GM12874 (cell line): ENCODE measurements around the gene SPOPL.

Experiments used
- CTCF ChIP-seq: IDR thresholded peaks from 2 replicates; pipeline ENCODE4 v1.5.1; 2011; ENCODE audit warnings: low read depth, mild to moderate bottlenecking, control low read depth, low read length, moderate library complexity; ENCODE audit not compliant: insufficient read depth

The SPOPL gene

GRCh38 chr2:138596403-138596802, 94.8 kb downstream of the SPOPL start:
- no peak for TF ChIP-seq CTCF

DNA sequence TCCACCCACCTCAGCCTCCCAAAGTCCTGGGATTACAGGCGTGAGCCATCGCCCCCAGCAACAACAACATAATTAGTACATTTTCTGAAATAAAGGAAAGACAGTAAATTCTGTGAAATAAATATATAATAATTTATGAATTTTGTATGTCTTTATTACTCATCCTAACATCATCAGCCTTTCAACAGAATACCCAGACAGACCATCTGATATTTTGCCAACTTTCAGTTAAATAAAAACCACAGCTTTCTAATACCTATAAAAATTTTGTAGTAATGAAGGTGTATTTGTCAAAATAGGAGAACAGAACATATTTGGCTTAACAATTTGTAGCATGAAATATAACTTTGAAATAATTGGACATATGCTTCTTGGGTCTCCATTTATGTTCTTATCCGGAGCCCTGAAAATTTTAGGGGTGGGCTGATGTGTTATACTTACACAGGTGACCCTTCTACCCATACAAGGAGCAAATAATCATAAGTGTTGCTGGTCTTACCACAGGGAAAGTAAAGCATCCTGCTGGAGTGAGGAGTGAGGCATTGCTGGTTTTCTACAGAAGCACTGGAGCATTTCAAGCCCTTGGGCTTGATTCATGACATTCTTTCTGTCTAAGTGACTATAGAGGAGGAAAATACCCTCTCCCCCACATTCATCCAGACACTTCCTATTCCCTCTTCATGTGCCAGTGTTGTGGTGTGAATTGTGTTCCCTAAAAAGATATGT, 99.3 kb downstream of the SPOPL start:
- no peak for TF ChIP-seq CTCF

- no peak for TF ChIP-seq CTCF
These were observed 100.0 kb downstream of the SPOPL start for GRCh38 chr2:138601458-138602165.

DNA sequence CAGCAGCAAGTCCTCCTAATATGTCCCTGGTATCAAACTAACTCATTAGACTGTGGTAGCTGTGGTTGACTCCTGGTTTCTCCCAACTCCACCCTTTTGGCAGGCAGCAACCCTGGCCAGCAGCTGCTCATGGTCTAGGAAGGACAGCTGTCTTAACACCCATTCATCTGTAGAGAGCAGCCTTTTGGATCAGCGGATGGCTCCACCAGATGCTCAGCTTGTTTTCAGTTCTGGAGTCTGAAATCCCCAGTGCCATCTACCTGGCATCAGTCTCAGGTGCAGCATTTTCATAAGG, 100.5 kb downstream of the SPOPL start:
- TF ChIP-seq CTCF = no peak

- no peak for TF ChIP-seq CTCF
These were observed 106.2 kb downstream of the SPOPL start for GRCh38 chr2:138607746-138608145.

- TF ChIP-seq CTCF = no peak
These were observed 107.9 kb downstream of the SPOPL start for GRCh38 chr2:138609446-138609845.

DNA sequence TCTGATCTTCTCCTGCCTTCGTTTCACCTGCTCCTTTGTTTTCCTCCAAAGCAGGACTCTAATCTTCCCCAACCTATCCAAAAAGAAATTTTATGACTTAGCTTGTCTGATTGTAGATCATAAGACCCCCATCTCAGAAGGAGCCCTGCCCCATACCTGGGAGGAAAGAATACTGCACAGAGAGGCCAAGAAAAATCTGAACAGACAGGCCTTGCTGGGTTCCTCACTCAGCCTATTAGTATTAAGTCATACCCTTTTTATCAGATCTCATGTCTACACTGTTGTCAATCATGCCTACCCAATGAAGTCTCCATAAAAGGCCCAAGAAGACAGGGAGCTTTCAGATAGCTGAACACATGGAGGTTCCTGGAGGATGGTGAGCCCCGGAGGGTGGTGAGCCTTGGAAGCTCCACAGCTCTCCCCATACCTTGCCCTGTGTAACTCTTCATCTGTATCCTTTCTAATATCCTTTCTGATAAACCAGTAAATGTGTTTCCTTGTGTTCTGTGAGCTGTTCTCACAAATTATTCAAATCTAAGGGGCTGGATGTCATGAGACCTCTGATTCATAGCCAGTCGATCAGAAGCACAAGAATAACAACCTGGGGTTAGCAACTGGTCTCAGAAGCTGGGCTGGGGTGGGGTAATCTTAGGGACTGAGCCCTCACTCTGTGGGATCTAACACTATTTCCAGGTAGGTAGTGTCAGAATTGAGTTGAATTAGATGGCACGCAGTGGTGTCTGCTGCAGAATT, 108.8 kb downstream of the SPOPL start:
- TF ChIP-seq CTCF = no peak
